NCI-H446 treated with DMSO at 0.1 percent for 48 hours (cell line): Measurements from ENCODE around the gene CSH2.

Experiments used
- DNase-seq: peaks from one replicate; lab custom pipeline; 2025; lab: John Stamatoyannopoulos, UW

Gene CSH2

DNA sequence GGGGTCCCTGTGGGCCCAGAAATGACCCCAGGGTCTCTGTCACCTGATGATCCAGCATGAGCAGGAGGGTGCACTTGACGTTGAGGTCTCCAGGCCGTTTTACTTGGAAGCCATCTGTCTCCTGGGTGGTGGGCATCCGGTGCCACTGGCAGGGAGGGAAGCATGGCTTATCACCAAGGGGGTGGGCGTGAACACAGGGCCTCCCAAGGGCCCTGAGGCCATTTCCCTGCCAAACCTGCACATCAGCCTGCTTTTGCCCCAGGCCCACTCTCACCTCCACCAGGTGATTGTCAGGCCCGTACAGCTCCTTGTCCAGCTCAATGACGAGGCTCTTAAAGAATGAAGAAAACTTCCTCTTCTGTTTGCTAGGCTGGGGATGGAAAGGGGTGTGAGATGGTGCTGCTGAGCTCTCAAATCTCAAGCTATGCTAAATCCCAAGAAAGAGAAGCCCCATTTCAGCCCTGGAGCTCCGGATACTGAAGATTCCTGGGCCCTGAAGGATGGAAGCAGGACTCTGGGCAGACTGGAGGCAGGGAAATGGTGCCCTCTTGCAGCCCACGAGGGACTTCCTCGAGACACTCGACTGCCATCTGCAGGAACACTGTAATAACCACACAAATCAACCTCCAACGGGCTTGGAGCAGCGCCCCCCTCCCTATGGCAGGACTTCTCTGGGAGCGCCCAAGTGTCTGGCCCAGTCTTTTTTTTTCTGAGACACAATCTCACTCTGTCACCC is 38.9 kb downstream of the CSH2 start:
- peak; percentile 32 for DNase-seq

GRCh38 chr17:63833741-63834373 is 39.6 kb downstream of the CSH2 start:
- no peak for DNase-seq

- DNase-seq, result no peak
Measured at GRCh38 chr17:63833026-63833740, 40.3 kb downstream of the CSH2 start.

DNA sequence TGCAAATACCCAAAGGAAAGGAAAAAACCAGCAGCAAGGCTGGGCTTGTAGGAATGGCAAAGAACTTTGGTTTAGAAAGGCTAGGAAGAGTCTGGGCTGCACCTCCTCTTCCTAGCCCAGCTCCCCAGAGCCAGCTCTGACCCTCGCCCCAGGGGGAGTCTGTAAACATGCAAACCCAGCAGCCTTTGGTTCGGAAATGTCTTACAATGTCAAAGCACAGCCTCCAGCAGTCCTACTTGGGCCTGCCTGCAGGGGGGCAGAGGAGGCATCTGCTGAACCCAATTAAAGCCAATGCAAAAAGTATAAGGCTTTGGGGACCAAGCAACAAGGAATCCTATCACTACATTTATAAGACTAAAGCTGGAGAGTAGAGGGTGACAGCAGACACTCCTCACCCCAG is 41.0 kb downstream of the CSH2 start:
- no peak for DNase-seq

DNA sequence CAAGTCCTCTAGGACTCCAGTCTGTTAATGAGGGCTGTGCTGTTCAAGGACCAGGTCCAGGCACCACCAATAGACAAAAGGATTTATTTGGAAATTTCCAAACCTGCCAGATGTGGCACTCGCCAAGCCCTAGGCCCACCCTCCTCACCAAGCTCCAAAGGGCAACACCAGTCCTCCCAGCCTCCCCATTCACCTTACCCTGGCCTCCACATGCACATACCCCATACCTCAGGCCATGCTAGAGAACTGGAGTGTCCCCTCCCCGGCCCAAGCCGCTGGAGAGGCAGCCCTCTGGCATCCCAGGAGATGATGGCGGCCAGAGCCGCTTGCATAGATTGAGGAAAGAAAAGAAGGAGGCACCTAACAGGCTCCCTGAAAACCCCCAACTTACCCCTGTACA is 41.5 kb downstream of the CSH2 start:
- no peak for DNase-seq

DNA sequence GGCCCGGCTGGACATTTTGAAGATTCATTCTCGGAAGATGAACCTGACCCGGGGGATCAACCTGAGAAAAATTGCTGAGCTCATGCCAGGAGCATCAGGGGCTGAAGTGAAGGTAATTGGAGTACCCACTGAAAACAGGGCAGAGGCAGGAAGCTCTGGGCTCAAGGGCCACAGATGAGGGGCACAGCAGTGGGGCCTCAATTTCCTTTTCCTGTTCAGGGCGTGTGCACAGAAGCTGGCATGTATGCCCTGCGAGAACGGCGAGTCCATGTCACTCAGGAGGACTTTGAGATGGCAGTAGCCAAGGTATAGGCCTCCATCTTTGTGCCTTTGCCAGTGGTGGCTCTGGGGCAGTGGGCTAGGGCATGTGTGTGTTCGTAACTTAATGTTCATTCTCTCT is 42.0 kb downstream of the CSH2 start:
- DNase-seq, result no peak

- DNase-seq, result no peak
Measured at GRCh38 chr17:63830904-63831491, 42.5 kb downstream of the CSH2 start.

- DNase-seq, result no peak
Measured at GRCh38 chr17:63830278-63830677, 43.2 kb downstream of the CSH2 start.

DNA sequence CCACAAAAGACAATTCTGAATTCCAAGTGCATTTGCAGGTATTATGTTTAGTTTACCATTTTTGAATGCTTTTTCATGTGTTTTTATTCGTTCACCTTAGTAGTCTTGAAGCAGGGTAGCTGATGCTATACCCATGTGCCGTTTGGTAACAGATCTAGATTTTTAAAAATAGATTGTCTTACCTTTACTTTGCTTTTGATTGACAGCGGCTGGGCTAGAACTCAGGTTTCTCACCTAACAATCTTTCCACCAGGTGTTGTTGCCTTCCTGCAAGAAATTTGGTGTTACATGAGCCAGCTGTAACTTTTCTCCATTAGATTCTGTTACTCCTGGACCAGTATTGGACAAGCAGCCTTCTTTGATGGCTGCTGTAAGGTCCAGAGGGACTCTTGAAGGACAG is 44.5 kb downstream of the CSH2 start:
- DNase-seq, result no peak

DNA sequence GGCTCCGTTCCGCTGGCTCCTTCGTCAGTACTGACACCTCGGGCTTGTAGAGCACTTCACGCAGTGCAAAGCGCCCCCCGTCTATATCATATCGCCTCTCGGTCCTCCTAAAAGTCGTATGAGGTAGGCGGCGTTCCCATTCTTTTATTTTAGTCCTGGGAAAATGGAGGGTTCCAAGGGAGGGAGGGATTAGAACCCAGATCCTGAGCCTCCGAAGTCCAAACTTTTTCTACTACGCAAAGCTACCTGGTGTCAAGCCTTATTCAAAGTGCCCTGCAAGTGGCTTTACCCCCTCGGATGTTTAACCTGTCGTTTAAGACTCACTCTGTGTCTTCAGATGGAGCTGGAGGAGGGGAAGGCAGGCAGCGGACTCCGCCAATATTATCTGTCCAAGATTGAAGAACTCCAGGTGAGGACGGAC is 45.7 kb downstream of the CSH2 start:
- DNase-seq, result no peak

- DNase-seq, result peak; percentile 81
Measured at GRCh38 chr17:63827002-63827800, 46.3 kb downstream of the CSH2 start, which contains the start of the genes FTSJ3 and PSMC5. Gene FTSJ3, minus strand, starts transcription at chr17:63827663. Its CDS starts 761 bp downstream, at chr17:63826902. Gene PSMC5, plus strand, starts transcription at chr17:63827431. Its CDS starts 60 bp downstream, at chr17:63827491.

DNA sequence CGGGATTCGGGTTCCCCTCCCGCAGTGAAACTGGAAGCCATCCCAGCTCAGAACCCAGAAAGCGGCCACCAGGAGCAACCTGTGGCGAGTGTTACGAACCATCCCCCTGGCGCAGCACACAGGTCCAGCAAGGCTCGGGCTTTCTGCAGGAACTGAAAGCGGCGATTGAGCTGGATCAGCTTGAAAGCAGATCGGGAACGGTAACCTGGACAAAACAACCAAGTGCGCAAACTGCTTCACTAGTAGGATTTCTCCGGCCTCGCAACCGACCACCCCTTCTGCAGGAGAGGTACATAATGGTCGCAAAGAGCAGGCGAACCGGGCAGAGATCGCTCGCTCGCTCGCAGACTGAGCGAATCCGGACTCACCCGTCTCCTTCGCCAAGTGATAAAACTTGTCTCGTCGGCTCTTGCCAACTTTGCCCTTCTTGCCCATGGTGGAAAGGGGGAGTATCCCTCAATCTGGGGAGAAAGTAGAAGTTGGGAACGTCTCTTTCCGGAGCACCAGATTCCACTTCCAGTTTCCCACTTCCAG is 46.9 kb downstream of the CSH2 start:
- DNase-seq, result no peak

DNA sequence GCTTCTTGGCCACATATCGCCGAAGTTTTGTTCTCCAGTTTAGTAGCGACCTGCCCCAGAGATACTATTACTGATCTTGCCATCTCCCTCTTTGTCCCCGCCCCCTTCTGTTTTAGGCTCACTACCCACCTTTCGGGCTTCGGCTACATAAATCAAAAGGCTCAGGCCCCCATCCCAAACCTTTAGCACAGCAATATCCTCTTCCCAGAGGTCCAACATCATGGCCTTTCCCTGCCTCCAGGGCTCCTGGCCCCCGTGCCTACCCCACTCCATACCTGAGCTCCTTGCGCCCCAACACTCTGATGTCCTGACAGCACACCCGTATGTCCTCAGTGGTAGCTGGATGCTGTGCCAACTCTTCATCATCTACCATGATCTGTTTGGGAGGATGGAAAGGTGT is 49.1 kb downstream of the CSH2 start:
- DNase-seq, result no peak

GRCh38 chr17:63823659-63824331 is 49.7 kb downstream of the CSH2 start:
- DNase-seq, result no peak

DNA sequence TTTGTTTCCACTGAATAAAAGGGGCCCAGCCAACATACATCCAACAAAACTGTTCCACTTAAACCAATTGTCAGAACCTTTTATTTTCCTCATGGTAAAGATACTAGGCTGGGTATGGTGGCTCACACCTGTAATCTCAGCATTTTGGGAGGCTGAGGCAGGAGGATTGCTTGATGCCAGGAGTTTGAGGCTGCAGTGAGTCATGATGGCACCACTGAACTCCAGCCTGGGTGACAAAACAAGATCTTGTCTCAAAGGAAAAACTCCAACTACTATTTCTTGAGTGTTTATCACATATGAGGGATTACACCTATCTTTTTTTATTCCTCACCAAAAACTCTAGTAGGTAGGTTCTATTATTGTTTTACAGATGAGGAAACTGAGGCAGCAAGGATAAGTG is 50.9 kb downstream of the CSH2 start:
- DNase-seq, result no peak
